ENCODE measurements around the gene LARGE1. TPM values are rescaled to one million over a fixed set of nuclear protein-coding genes. Genes with fewer than 3 reads are reported as not detected.

The LARGE1 gene
- total and polyA plus RNA-seq, 2 of the 8 experiments (the other 6 are each of a cell fraction or from before 2014, with no cell fraction given): 43.7 to 83.0 TPM

DNA sequence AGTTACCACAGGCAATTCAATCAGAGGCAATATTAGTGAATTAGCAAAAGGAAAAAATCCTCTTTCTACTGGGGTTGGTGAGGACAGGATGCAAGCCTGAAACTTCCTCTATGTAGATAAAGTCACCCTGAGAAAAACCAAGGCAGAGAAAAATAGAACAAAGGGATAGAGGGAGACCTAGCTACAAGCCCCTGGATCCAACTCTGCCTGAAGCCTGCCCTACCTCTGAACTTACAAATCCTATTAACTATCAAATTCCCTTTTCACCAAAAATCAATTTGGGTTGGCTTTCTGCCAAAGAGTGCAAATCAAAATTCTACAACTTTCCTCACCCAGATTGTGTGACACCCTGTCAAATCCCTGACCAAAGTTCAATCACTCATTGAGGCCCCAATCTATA, 161.3 kb downstream of the LARGE1 start (continued):
- TF ChIP-seq, protein P1, sequence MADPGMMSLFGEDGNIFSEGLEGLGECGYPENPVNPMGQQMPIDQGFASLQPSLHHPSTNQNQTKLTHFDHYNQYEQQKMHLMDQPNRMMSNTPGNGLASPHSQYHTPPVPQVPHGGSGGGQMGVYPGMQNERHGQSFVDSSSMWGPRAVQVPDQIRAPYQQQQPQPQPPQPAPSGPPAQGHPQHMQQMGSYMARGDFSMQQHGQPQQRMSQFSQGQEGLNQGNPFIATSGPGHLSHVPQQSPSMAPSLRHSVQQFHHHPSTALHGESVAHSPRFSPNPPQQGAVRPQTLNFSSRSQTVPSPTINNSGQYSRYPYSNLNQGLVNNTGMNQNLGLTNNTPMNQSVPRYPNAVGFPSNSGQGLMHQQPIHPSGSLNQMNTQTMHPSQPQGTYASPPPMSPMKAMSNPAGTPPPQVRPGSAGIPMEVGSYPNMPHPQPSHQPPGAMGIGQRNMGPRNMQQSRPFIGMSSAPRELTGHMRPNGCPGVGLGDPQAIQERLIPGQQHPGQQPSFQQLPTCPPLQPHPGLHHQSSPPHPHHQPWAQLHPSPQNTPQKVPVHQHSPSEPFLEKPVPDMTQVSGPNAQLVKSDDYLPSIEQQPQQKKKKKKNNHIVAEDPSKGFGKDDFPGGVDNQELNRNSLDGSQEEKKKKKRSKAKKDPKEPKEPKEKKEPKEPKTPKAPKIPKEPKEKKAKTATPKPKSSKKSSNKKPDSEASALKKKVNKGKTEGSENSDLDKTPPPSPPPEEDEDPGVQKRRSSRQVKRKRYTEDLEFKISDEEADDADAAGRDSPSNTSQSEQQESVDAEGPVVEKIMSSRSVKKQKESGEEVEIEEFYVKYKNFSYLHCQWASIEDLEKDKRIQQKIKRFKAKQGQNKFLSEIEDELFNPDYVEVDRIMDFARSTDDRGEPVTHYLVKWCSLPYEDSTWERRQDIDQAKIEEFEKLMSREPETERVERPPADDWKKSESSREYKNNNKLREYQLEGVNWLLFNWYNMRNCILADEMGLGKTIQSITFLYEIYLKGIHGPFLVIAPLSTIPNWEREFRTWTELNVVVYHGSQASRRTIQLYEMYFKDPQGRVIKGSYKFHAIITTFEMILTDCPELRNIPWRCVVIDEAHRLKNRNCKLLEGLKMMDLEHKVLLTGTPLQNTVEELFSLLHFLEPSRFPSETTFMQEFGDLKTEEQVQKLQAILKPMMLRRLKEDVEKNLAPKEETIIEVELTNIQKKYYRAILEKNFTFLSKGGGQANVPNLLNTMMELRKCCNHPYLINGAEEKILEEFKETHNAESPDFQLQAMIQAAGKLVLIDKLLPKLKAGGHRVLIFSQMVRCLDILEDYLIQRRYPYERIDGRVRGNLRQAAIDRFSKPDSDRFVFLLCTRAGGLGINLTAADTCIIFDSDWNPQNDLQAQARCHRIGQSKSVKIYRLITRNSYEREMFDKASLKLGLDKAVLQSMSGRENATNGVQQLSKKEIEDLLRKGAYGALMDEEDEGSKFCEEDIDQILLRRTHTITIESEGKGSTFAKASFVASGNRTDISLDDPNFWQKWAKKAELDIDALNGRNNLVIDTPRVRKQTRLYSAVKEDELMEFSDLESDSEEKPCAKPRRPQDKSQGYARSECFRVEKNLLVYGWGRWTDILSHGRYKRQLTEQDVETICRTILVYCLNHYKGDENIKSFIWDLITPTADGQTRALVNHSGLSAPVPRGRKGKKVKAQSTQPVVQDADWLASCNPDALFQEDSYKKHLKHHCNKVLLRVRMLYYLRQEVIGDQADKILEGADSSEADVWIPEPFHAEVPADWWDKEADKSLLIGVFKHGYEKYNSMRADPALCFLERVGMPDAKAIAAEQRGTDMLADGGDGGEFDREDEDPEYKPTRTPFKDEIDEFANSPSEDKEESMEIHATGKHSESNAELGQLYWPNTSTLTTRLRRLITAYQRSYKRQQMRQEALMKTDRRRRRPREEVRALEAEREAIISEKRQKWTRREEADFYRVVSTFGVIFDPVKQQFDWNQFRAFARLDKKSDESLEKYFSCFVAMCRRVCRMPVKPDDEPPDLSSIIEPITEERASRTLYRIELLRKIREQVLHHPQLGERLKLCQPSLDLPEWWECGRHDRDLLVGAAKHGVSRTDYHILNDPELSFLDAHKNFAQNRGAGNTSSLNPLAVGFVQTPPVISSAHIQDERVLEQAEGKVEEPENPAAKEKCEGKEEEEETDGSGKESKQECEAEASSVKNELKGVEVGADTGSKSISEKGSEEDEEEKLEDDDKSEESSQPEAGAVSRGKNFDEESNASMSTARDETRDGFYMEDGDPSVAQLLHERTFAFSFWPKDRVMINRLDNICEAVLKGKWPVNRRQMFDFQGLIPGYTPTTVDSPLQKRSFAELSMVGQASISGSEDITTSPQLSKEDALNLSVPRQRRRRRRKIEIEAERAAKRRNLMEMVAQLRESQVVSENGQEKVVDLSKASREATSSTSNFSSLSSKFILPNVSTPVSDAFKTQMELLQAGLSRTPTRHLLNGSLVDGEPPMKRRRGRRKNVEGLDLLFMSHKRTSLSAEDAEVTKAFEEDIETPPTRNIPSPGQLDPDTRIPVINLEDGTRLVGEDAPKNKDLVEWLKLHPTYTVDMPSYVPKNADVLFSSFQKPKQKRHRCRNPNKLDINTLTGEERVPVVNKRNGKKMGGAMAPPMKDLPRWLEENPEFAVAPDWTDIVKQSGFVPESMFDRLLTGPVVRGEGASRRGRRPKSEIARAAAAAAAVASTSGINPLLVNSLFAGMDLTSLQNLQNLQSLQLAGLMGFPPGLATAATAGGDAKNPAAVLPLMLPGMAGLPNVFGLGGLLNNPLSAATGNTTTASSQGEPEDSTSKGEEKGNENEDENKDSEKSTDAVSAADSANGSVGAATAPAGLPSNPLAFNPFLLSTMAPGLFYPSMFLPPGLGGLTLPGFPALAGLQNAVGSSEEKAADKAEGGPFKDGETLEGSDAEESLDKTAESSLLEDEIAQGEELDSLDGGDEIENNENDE (IDR thresholded peaks at IDR 0.05; ENCODE audit: insufficient replicate concordance, low read length): no peak
- TF ChIP-seq CBX8 (IDR thresholded peaks at IDR 0.05; ENCODE audit: borderline replicate concordance, low read depth, low read length): no peak
- no peak for TF ChIP-seq KDM5A (IDR thresholded peaks at IDR 0.05; ENCODE audit: low read length)
- TF ChIP-seq, protein P2, sequence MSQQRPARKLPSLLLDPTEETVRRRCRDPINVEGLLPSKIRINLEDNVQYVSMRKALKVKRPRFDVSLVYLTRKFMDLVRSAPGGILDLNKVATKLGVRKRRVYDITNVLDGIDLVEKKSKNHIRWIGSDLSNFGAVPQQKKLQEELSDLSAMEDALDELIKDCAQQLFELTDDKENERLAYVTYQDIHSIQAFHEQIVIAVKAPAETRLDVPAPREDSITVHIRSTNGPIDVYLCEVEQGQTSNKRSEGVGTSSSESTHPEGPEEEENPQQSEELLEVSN (IDR thresholded peaks at IDR 0.05): no peak
- TF ChIP-seq, protein P3, sequence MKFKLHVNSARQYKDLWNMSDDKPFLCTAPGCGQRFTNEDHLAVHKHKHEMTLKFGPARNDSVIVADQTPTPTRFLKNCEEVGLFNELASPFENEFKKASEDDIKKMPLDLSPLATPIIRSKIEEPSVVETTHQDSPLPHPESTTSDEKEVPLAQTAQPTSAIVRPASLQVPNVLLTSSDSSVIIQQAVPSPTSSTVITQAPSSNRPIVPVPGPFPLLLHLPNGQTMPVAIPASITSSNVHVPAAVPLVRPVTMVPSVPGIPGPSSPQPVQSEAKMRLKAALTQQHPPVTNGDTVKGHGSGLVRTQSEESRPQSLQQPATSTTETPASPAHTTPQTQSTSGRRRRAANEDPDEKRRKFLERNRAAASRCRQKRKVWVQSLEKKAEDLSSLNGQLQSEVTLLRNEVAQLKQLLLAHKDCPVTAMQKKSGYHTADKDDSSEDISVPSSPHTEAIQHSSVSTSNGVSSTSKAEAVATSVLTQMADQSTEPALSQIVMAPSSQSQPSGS (IDR thresholded peaks at IDR 0.05; ENCODE audit: low read length): no peak
- TF ChIP-seq, protein P4, sequence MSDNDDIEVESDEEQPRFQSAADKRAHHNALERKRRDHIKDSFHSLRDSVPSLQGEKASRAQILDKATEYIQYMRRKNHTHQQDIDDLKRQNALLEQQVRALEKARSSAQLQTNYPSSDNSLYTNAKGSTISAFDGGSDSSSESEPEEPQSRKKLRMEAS (IDR thresholded peaks at IDR 0.05): no peak
- TF ChIP-seq CTBP2 (IDR thresholded peaks at IDR 0.05; ENCODE audit: borderline replicate concordance, insufficient read depth, insufficient read length, low read length): no peak
- TF ChIP-seq BRCA1 (IDR thresholded peaks at IDR 0.05; ENCODE audit: low read depth, low read length): no peak
- TF ChIP-seq TEAD4 (IDR thresholded peaks at IDR 0.05; ENCODE audit: low read depth, low read length): no peak
